ENCODE results near the gene TEAD4.

The TEAD4 gene

DNA sequence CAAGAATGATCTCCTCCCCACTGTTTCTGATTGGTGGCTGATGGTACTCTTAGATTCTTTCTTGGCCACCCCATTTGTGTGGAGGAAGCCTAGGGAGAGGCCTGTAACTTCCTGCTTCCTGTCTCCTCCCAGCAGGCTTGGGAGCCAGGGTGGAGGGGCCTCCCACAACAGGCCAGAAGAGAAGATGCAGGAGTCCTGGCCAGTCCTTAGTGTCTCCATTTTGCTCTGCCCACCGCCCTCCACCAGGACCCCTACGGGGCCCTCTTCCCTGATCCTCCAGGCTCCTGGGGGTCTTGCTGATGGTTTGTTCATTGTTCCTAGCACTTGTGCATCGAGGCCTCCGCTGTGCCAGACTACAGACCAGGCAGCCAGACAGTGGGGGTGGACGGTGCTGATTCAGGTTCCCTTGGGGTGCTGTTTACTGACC, 124.7 kb downstream of the TEAD4 start:
- DNase-seq (ENCODE audit: extremely low spot score): no peak
- ChIA-PET POLR2A (no interaction called here), CTCF (interaction anchor here (1.0 kb wide), 1 partner anchor 11 kb away, joined by 3 read pairs; no protein-coding TSS in a partner anchor)
- TF ChIP-seq FOXK2 (IDR thresholded peaks at IDR 0.05): no peak

GRCh38 chr12:3084742-3085141, 125.5 kb downstream of the TEAD4 start:
- ChIA-PET CTCF (interaction anchor here (0.9 kb wide), 1 partner anchor 12 kb away, joined by 3 read pairs; no protein-coding TSS in a partner anchor), POLR2A (no interaction called here)
- no peak for DNase-seq (ENCODE audit: extremely low spot score)
- TF ChIP-seq BHLHE40 (IDR thresholded peaks at IDR 0.05; ENCODE audit: borderline replicate concordance): no peak
- TF ChIP-seq ARNT (IDR thresholded peaks at IDR 0.05): no peak
- no peak for TF ChIP-seq L3MBTL2 (conservative IDR thresholded peaks at IDR 0.05)
- TF ChIP-seq SUZ12 (IDR thresholded peaks at IDR 0.05): no peak
- no peak for TF ChIP-seq FOXA1 (IDR thresholded peaks at IDR 0.05)
- TF ChIP-seq LEF1 (IDR thresholded peaks at IDR 0.05; ENCODE audit: borderline replicate concordance): no peak
- no peak for TF ChIP-seq NFRKB (IDR thresholded peaks at IDR 0.05)
- no peak for TF ChIP-seq ELF4 (IDR thresholded peaks at IDR 0.05)
- no peak for TF ChIP-seq TARDBP (IDR thresholded peaks at IDR 0.05)
- TF ChIP-seq PKNOX1 (IDR thresholded peaks at IDR 0.05): no peak
- no peak for TF ChIP-seq ZNF384 (IDR thresholded peaks at IDR 0.05)
- no peak for TF ChIP-seq HDGF (IDR thresholded peaks at IDR 0.05; ENCODE audit: borderline replicate concordance)
- no peak for TF ChIP-seq CTBP1 (IDR thresholded peaks at IDR 0.05; ENCODE audit: borderline replicate concordance)
- TF ChIP-seq FOXM1 (IDR thresholded peaks at IDR 0.05; ENCODE audit: borderline replicate concordance): no peak

DNA sequence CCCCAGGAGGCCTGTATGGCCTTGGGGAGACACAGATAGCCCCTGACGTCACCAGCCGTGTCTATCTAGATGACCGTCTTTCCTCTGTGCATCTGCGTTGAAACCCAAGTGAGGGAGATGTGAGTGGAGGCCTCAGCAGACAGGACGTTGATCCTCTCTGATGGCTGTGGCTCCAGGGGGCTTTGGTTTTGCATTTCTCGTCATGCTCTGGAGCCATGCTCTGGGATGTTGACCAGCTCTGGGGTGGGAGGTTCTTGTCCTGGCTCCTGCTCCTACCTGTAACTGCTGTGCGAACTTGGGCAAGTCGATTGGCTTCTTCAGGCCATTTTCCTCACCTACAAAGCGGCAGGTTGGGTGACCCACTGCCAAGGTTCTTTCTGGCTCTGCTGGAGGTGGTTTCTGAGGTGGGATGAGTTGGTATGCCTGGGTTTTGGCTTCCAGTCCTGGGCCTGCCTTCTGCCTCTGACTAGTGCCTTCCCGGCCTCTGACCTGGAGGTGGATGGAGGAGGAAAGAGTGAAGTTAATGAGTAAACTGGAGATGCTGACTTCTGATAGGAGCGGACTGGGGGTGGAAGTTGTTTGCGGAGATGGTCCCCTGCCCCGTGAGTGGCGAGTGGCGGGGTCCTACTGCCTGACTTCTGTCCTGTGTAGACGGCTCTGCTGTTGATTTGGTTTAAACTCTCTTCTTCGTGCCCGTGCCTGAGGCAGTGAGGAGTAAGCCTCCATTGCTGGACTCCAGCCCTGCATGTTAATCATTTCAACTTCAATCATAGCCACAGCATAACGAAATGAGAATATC, 126.3 kb downstream of the TEAD4 start:
- no peak for DNase-seq (ENCODE audit: extremely low spot score)
- POLR2A ChIA-PET: no interaction called here
- TF ChIP-seq ZNF384 (IDR thresholded peaks at IDR 0.05) (no peak), FOXK2 (IDR thresholded peaks at IDR 0.05) (no peak), LEF1 (IDR thresholded peaks at IDR 0.05; ENCODE audit: borderline replicate concordance) (no peak), ARNT (IDR thresholded peaks at IDR 0.05) (no peak), HDGF (IDR thresholded peaks at IDR 0.05; ENCODE audit: borderline replicate concordance) (no peak), PKNOX1 (IDR thresholded peaks at IDR 0.05) (no peak), ELF4 (IDR thresholded peaks at IDR 0.05) (no peak), BHLHE40 (IDR thresholded peaks at IDR 0.05; ENCODE audit: borderline replicate concordance) (no peak), SP1 (IDR thresholded peaks at IDR 0.05) (no peak), FOXM1 (IDR thresholded peaks at IDR 0.05; ENCODE audit: borderline replicate concordance) (no peak), CTBP1 (IDR thresholded peaks at IDR 0.05; ENCODE audit: borderline replicate concordance) (no peak), TARDBP (IDR thresholded peaks at IDR 0.05) (no peak), L3MBTL2 (conservative IDR thresholded peaks at IDR 0.05) (no peak), NFRKB (IDR thresholded peaks at IDR 0.05) (no peak), FOXA1 (IDR thresholded peaks at IDR 0.05) (no peak), SUZ12 (IDR thresholded peaks at IDR 0.05) (no peak)
- CTCF ChIA-PET: interaction anchor here (0.9 kb wide), 1 partner anchor 12 kb away, joined by 3 read pairs; no protein-coding TSS in a partner anchor

GRCh38 chr12:3086211-3086610, 127.0 kb downstream of the TEAD4 start:
- ChIA-PET CTCF (no interaction called here), POLR2A (no interaction called here)
- TF ChIP-seq FOXA1 (IDR thresholded peaks at IDR 0.05) (no peak), LEF1 (IDR thresholded peaks at IDR 0.05; ENCODE audit: borderline replicate concordance) (no peak), ELF4 (IDR thresholded peaks at IDR 0.05) (no peak), PKNOX1 (IDR thresholded peaks at IDR 0.05) (no peak), FOXM1 (IDR thresholded peaks at IDR 0.05; ENCODE audit: borderline replicate concordance) (no peak), ARNT (IDR thresholded peaks at IDR 0.05) (no peak)
- DNase-seq (ENCODE audit: extremely low spot score): no peak

DNA sequence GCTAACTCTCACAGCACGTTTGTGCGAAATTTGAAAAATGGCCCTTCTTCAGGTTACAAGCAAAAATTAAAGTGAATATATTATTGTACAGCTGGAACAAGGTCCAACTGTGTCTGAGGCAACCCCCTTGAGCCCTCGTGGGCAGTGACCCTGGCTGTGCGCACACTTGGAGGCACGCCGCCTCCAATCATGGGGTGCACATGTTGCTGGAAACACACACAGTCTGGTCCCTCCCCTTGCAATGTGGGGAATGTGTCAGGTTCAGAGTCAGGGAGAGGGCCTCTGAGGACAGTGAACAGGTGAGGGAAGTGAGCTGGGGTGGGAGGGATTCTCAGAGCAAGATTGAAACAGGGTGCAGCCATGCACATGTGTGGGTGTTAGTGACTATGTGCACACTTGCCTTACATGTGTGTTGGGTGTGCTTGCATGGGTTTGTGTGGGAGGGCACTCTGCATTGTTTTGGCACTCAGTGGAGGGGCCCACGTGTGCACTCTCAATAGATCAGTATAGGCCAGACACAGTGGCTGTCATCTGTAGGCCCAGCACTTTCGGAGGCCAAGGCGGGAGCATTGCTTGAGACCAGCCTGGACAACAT, 127.6 kb downstream of the TEAD4 start:
- TF ChIP-seq ELF4 (IDR thresholded peaks at IDR 0.05): no peak
- TF ChIP-seq SUZ12 (IDR thresholded peaks at IDR 0.05): no peak
- TF ChIP-seq PKNOX1 (IDR thresholded peaks at IDR 0.05): no peak
- POLR2A ChIA-PET: no interaction called here
- CTCF ChIA-PET: interaction anchor here (0.6 kb wide), 1 partner anchor 1766 kb away, joined by 3 read pairs; no protein-coding TSS in a partner anchor
- DNase-seq (ENCODE audit: extremely low spot score): no peak
